T-cell (primary cell): ENCODE data around the gene PGBD1. TPM values are rescaled to one million over a fixed set of nuclear protein-coding genes. Genes with fewer than 3 reads are reported as not detected.

Source experiments
- ATAC-seq, 4 experiments: fragments of 200-7000 bp in 3 of 4; fragments of 150-1000 bp in 1 of 4; cut with Tn5 transposase; replicated peaks in 1 of 4; 1 replicate in 3 of 4; 2 replicates in 1 of 4; pipeline ENCODE4 v1.10.0; 2021; ENCODE audit warnings: moderate library complexity in 3 of 4, mild to moderate bottlenecking in 2 of 4, moderate number of reproducible peaks in 1 of 4
- CTCF ChIA-PET, 2 donors: fragments of 300-600 bp; sonication (Branson Sonifier 250); formaldehyde crosslinking; loops; one replicate each; lab custom pipeline; 2022; ENCODE audit warnings: antibody characterized with exemption in 2 of 2; lab: Charles Lee
- POLR2A ChIA-PET, 2 donors: fragments of 300-600 bp; sonication (Branson Sonifier 250); formaldehyde crosslinking; loops; one replicate each; lab custom pipeline; 2022; ENCODE audit warnings: antibody characterized with exemption in 2 of 2; lab: Charles Lee
- DNase-seq, 35 experiments: peaks; one replicate each; pipeline versions ENCODE4 v3.0.0 to v3.0.0-alpha.2; 2013 to 2023
- H3K27ac ChIP-seq: one replicate; pipeline ENCODE4 v1.5.1; 2013; ENCODE audit warnings: low read length
- H3K27me3 ChIP-seq, 2 experiments: replicated peaks in 1 of 2; 1 replicate in 1 of 2; 2 replicates in 1 of 2; pipeline versions ENCODE4 v1.6.1 to v1.7.0; 2013; ENCODE audit warnings: low read length in 1 of 2, mixed read lengths in 1 of 2; ENCODE audit not compliant: control insufficient read depth in 2 of 2, insufficient read depth in 2 of 2; ENCODE audit errors: extremely low read depth in 1 of 2
- H3K36me3 ChIP-seq, 2 donors: 1 replicate in 1 of 2; 2 replicates in 1 of 2; pipeline versions ENCODE4 v1.6.1 to v1.7.0; 2013; ENCODE audit warnings: low read length in 1 of 2; ENCODE audit not compliant: control insufficient read depth in 2 of 2, insufficient read depth in 1 of 2; ENCODE audit errors: extremely low read depth in 1 of 2
- H3K4me1 ChIP-seq, 2 experiments: 1 replicate in 1 of 2; 2 replicates in 1 of 2; pipeline versions ENCODE4 v1.6.1 to v1.7.0; 2013; ENCODE audit warnings: low read length in 2 of 2, mixed read lengths in 1 of 2; ENCODE audit not compliant: insufficient read depth in 2 of 2, control insufficient read depth in 1 of 2; ENCODE audit errors: extremely low read depth in 1 of 2
- H3K4me3 ChIP-seq, 2 donors: 1 replicate in 1 of 2; 2 replicates in 1 of 2; pipeline versions ENCODE4 v1.5.1 to v1.7.0; 2013; ENCODE audit warnings: mild to moderate bottlenecking in 2 of 2, low read length in 1 of 2, moderate library complexity in 1 of 2; ENCODE audit not compliant: control insufficient read depth in 1 of 2; ENCODE audit errors: extremely low read depth in 1 of 2
- H3K9me3 ChIP-seq: 2 replicates; pipeline ENCODE4 v1.7.0; 2013
- H3K27ac Mint-ChIP-seq, 2 donors: one replicate each; pipeline ENCODE4 v1.8.0; 2020 to 2021; ENCODE audit warnings: mild to moderate bottlenecking in 2 of 2, mixed read lengths in 2 of 2
- H3K27me3 Mint-ChIP-seq, 2 donors: one replicate each; pipeline ENCODE4 v1.8.0; 2021 to 2022; ENCODE audit warnings: mixed read lengths in 2 of 2
- H3K36me3 Mint-ChIP-seq: one replicate; pipeline ENCODE4 v1.8.0; 2021; ENCODE audit warnings: mixed read lengths
- H3K4me1 Mint-ChIP-seq, 3 donors: one replicate each; pipeline ENCODE4 v1.8.0; 2020 to 2022; ENCODE audit warnings: mixed read lengths in 3 of 3, mild to moderate bottlenecking in 1 of 3
- H3K4me3 Mint-ChIP-seq, 3 donors: one replicate each; pipeline ENCODE4 v1.8.0; 2020 to 2022; ENCODE audit warnings: mild to moderate bottlenecking in 3 of 3, mixed read lengths in 3 of 3, moderate library complexity in 3 of 3
- H3K9me3 Mint-ChIP-seq, 3 donors: one replicate each; pipeline ENCODE4 v1.8.0; 2020 to 2022; ENCODE audit warnings: mixed read lengths in 3 of 3
- WGBS: methylation state at CpG from one replicate; pipeline ENCODE4 v1.1.5; 2013; ENCODE audit warnings: missing lambda C conversion rate; ENCODE audit not compliant: insufficient coverage; 5-methylcytosine and 5-hydroxymethylcytosine counted together
- total RNA-seq, 35 experiments: library from RNA in 6 of 35; stranded (reverse) in 6 of 35; fragments of 120-200 nt in 1 of 35; gene quantifications; one replicate each; pipeline versions ENCODE4 v1.2.1 to v1.2.4 and lab custom pipeline; 2013 to 2026

Gene PGBD1
- total RNA-seq, 5 donors from 2014 or later (not counting 1 experiment from before 2014, with no cell fraction given) = 1.1 to 2.0 (median 1.2) TPM

DNA sequence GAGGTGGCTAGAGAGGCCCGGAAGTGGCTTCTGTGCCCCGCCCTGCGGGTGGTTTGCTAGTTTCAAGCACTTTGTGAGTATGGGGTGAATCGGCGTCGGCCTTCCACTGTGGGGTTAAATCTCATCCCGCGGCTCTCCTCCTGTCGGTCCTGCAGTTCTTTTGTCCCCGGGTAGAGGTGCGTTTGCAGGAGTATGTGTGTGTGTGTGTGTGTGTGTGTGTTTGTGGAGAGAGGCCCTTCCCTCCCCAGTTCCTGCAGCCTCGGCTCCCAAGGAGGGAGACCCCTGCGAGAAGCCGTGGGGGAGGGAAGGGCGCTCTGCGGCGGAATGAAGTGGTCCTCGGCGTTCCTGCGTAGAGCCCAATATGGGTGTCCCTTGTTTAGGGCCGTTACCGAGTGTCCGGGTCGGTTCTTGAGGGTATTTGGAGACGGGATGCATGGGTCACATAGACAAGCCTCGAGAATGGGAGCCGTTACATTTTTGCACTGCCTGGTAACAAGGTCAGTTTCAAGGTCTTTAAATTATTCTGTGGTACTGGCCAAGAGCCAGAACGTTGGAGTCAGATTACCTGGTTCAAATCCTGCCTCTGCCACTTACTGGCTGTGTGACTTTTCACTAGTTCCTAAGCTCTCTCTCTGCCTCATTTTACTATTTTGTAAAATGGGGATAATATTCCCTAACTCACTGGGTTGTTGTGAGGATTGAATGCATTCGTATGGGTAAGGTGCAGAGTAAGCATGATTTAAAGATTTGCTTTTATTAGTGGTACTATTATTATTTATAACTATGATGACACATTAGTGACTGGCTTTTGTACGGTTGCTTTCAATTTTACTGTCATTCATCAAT, 68.7 kb downstream of the PGBD1 start, which contains the start of gene ZKSCAN3:
Gene ZKSCAN3, plus strand, starts transcription at position 56 of the 846 bp plus-strand sequence. CDS start 9,640 bp downstream, outside the sequence.
- ChIA-PET POLR2A (interaction anchor here (0.6 to 1.0 kb wide), 5 partner anchors 15 to 213 kb away, joined by 3 to 6 read pairs (median 4); partner anchors contain the start of gene ZSCAN26 (in 2 of the 2)), CTCF (interaction anchor here in 1 of 2 donors (0.7 to 1.5 kb wide), 3 partner anchors 15 to 85 kb away, joined by 3 to 6 read pairs (median 5); partner anchors contain the start of genes ZSCAN26 and ZSCAN31)
- peaks cover 0 to 2% of the 10 kb centered on the region in 2 experiments for H3K27me3 ChIP-seq
- Mint-ChIP-seq H3K27me3 (peaks cover 4 to 14% of the 10 kb centered on the region in 2 donors), H3K4me1 (peaks cover 34 to 38% (median 36%) of the 10 kb centered on the region in 3 donors), H3K9me3 (no peaks in the 10 kb centered on the region), H3K36me3 (no peaks in the 10 kb centered on the region), H3K4me3 (peak within 1 kb of the TSS; percentile 91 to 98 (median 96)), H3K27ac (peak within 1 kb of the TSS; percentile 92 to 93)
- WGBS = 1% methylated on average over 20 of the region's 30 CpGs
- DNase-seq = peak; percentile 64 to 86 (median 78)
- H3K36me3 ChIP-seq = peaks cover 0 to 4% of the 10 kb centered on the region in 2 donors
- H3K9me3 ChIP-seq = no peaks in the 10 kb centered on the region
- peak within 1 kb of the TSS; percentile 75 to 95 for H3K4me3 ChIP-seq
- H3K27ac ChIP-seq = peak within 1 kb of the TSS; percentile 44
- ATAC-seq = peak; percentile 99 to 100 (median 100)
- H3K4me1 ChIP-seq = peaks cover 14 to 16% of the 10 kb centered on the region in 2 experiments

DNA sequence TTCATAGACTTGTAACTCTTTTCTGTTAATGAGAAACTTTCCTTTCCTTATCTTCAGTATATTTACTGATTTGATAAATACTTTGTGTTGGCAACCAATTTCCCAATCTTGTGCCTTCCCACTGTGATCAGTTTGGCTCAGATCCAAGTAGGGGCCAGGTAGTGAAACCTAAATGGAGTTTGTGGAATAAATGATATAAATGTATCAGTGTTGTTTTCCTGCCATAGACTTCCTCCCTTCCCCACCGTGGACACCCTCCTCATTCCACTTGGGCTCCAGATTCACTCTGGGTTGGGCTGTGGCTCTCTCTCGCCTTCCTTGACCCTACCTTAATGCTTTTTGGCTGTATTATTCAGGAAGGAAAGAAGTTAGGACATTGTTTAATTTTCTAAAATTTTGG, 69.7 kb downstream of the PGBD1 start:
- Histone ChIP-seq H3K27me3 (no peaks in the 10 kb centered on the region), H3K4me3 (no peak overlapping the region), H3K36me3 (peaks cover 0 to 4% of the 10 kb centered on the region in 2 donors), H3K27ac (no peak overlapping the region), H3K4me1 (peaks cover 18 to 25% of the 10 kb centered on the region in 2 experiments), H3K9me3 (no peaks in the 10 kb centered on the region)
- Mint-ChIP-seq H3K4me3 (peak overlapping the region; percentile 91 to 98 (median 96)), H3K36me3 (no peaks in the 10 kb centered on the region), H3K27ac (no peak overlapping the region), H3K4me1 (peaks cover 43 to 48% (median 46%) of the 10 kb centered on the region in 3 donors), H3K27me3 (peaks cover 4 to 8% of the 10 kb centered on the region in 2 donors), H3K9me3 (no peaks in the 10 kb centered on the region)
- CTCF ChIA-PET = interaction anchor here in 1 of 2 donors (1.1 kb wide), 1 partner anchor 84 kb away, joined by 5 read pairs; the partner anchor contains the start of gene ZSCAN26
- no peak for DNase-seq
- POLR2A ChIA-PET = interaction anchor here in 1 of 2 donors (0.6 kb wide), 2 partner anchors 16 to 214 kb away, joined by 3 to 4 read pairs; no protein-coding TSS in a partner anchor
- ATAC-seq = no peak
- WGBS = no CpG with 5 or more reads among the region's 2 CpGs

DNA sequence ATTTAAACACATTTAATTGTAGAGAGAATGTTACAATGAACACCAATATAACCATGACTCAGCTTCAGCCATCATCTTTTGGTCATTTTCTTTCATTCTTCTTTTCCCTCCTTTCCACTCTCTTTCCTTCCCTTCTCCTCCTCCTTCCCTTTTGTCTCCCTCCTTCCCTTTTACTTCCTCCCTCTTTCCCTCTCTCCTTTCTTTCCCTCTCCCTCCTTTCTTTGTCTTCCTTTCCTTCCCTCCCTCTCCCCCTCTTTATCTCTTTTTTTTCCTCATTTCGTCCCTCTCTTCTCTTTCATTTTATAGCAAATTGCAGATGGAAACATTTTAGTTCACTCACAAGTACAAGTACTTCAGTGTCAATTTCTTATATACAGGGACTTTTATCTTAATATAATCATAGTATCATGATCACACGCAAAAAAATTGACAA, 70.1 kb downstream of the PGBD1 start:
- ATAC-seq (no peak), DNase-seq (no peak)
- no CpG with 5 or more reads among the region's 2 CpGs for WGBS
- peak overlapping the region in 2 of 3 donors; percentile 91 to 98 for H3K4me3 Mint-ChIP-seq
- peaks cover 18 to 30% of the 10 kb centered on the region in 2 experiments for H3K4me1 ChIP-seq
- no peaks in the 10 kb centered on the region for H3K36me3 Mint-ChIP-seq
- peaks cover 4 to 8% of the 10 kb centered on the region in 2 donors for H3K27me3 Mint-ChIP-seq
- H3K9me3 ChIP-seq = no peaks in the 10 kb centered on the region
- peaks cover 0 to 4% of the 10 kb centered on the region in 2 donors for H3K36me3 ChIP-seq
- H3K4me1 Mint-ChIP-seq = peaks cover 47 to 52% (median 49%) of the 10 kb centered on the region in 3 donors
- H3K27ac Mint-ChIP-seq = no peak overlapping the region
- no peaks in the 10 kb centered on the region for H3K27me3 ChIP-seq
- H3K9me3 Mint-ChIP-seq = no peaks in the 10 kb centered on the region
- H3K4me3 ChIP-seq = no peak overlapping the region
- ChIA-PET POLR2A (no interaction called here), CTCF (interaction anchor here (0.9 to 1.1 kb wide), 3 partner anchors 10 to 85 kb away, joined by 4 to 5 read pairs (median 4); partner anchors contain the start of gene ZSCAN26 (in 1 of the 2))
- H3K27ac ChIP-seq = no peak overlapping the region

Other genes starting within 250 kb of the PGBD1 start
- 1 to 10 TPM in 3 of 5 donors, under 1 TPM in 2; 0.79 to 7.2 (median 1.4) TPM for gene ZNF165, start 201.0 kb upstream of the PGBD1 start, total RNA-seq
- gene ZSCAN16, start 157.0 kb upstream of the PGBD1 start, total RNA-seq = 10 to 100 TPM in 3 of 5 donors, 1 to 10 TPM in 2; 5.9 to 13.1 (median 10.7) TPM
- gene ZKSCAN8, start 139.7 kb upstream of the PGBD1 start, total RNA-seq = 10 to 100 TPM; 23.3 to 35.7 (median 35.0) TPM
- gene ZSCAN9, start 56.3 kb upstream of the PGBD1 start, total RNA-seq = 1 to 10 TPM; 1.5 to 4.2 (median 3.0) TPM
- gene ZKSCAN4, start 29.3 kb upstream of the PGBD1 start, total RNA-seq = 10 to 100 TPM in 3 of 5 donors, 1 to 10 TPM in 2; 2.9 to 12.4 (median 10.1) TPM
- under 1 TPM in 1 of 5 donors, not detected in 4; 0.32 TPM for gene NKAPL, start 22.3 kb upstream of the PGBD1 start, total RNA-seq
- 10 to 100 TPM in 4 of 5 donors, 1 to 10 TPM in 1; 9.0 to 20.4 (median 19.2) TPM for gene ZSCAN26, start 14.4 kb upstream of the PGBD1 start, total RNA-seq
- 1 to 10 TPM in 3 of 5 donors, under 1 TPM in 2; 0.79 to 1.5 (median 1.1) TPM for gene ZSCAN31, start 54.6 kb downstream of the PGBD1 start, total RNA-seq
- 10 to 100 TPM in 3 of 5 donors, 1 to 10 TPM in 2; 4.0 to 11.9 (median 10.5) TPM for gene ZKSCAN3, start 68.4 kb downstream of the PGBD1 start, total RNA-seq
- gene ZSCAN12, start 118.2 kb downstream of the PGBD1 start, total RNA-seq = 1 to 10 TPM; 3.8 to 8.2 (median 6.8) TPM
- 1 to 10 TPM; 1.3 to 3.5 (median 1.7) TPM for gene ZSCAN23, start 161.9 kb downstream of the PGBD1 start, total RNA-seq
- not detected for gene GPX6, start 234.2 kb downstream of the PGBD1 start, total RNA-seq
- not detected for gene GPX5, start 244.3 kb downstream of the PGBD1 start, total RNA-seq